Omental fat pad (tissue), 4 donors: ENCODE data around the gene KIF26B. TPM values are rescaled to one million over a fixed set of nuclear protein-coding genes. Genes with fewer than 3 reads are reported as not detected.

Experiments
- ATAC-seq: fragments of 150-250 bp; one replicate; pipeline ENCODE4 v1.9.1; 2016; ENCODE audit warnings: mild to moderate bottlenecking, moderate library complexity; ENCODE audit not compliant: low FRiP score
- DNase-seq: peaks from one replicate; pipeline ENCODE4 v3.0.0-alpha.2; 2019; ENCODE audit warnings: low spot score
- total RNA-seq, 4 donors: library from RNA; depleted of rRNA; stranded (reverse); fragments of >200 nt; gene quantifications; one replicate each; pipeline ENCODE4 v1.1.0, GENCODE V29; 2016
- TF ChIP-seq, protein P1 (sequence below), 3 donors: fragments of 450-650 bp; IDR thresholded peaks; one replicate each; pipeline ENCODE4 v1.5.1; 2016 to 2017; ENCODE audit warnings: antibody characterized with exemption in 3 of 3, mild to moderate bottlenecking in 3 of 3, moderate library complexity in 2 of 3

The KIF26B gene
- total RNA-seq, 4 donors from 2014 or later = 0.13 to 0.96 (median 0.39) TPM

DNA sequence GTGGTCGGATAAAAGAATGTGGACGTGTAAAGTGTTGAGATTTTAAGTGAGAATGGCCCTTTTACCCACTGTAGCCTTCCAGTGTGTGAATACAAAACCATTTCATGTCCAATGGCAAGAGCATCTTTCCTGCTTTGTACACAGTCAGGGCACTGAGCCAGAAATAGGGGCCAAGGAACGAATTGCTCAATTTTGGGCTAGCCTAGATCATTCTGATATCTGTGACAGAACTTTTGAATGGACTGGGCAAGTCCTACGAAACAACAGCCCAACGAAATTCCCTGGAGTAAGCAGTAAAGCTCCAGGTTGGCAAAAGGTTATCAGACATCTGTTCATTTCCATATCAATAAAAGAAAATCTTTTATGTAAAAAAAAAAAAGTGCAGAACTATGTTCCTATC, 5.5 kb downstream of the KIF26B start:
- no peak for ATAC-seq
- TF ChIP-seq, protein P1, sequence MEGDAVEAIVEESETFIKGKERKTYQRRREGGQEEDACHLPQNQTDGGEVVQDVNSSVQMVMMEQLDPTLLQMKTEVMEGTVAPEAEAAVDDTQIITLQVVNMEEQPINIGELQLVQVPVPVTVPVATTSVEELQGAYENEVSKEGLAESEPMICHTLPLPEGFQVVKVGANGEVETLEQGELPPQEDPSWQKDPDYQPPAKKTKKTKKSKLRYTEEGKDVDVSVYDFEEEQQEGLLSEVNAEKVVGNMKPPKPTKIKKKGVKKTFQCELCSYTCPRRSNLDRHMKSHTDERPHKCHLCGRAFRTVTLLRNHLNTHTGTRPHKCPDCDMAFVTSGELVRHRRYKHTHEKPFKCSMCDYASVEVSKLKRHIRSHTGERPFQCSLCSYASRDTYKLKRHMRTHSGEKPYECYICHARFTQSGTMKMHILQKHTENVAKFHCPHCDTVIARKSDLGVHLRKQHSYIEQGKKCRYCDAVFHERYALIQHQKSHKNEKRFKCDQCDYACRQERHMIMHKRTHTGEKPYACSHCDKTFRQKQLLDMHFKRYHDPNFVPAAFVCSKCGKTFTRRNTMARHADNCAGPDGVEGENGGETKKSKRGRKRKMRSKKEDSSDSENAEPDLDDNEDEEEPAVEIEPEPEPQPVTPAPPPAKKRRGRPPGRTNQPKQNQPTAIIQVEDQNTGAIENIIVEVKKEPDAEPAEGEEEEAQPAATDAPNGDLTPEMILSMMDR (IDR thresholded peaks at IDR 0.05) = no peak
- DNase-seq = no peak

DNA sequence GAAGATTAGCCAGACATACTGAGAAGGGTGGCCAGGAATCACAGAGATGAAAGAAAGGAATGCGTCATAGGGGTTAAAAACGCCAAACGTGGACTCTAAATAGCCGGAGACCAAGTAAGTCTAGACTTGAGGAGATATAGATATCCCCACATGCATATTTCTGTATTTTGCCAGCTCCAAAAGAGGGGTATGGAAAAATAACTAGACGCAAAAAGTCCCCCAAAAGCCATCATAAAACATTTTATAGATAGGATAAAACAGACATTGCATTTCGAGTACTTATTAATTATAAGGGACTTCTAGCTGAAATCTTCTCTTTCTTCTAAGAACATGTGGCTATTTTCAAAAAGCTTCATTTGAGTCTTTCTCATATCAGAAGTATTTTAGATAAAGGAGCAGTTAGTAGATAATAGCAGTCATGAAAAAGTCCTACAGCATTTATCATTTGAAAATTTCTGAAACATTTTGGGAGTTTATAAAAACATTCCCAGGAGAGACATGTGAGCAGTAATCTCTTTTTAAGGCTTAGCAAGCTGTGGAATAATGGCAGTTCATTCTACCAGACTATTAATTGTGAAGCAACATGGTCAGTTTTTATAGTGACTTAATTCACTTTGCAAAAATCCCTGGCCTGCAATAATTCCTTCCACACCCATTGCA, 6.1 kb downstream of the KIF26B start:
- TF ChIP-seq, protein P1 (IDR thresholded peaks at IDR 0.05) = no peak
- ATAC-seq (no peak), DNase-seq (no peak)

DNA sequence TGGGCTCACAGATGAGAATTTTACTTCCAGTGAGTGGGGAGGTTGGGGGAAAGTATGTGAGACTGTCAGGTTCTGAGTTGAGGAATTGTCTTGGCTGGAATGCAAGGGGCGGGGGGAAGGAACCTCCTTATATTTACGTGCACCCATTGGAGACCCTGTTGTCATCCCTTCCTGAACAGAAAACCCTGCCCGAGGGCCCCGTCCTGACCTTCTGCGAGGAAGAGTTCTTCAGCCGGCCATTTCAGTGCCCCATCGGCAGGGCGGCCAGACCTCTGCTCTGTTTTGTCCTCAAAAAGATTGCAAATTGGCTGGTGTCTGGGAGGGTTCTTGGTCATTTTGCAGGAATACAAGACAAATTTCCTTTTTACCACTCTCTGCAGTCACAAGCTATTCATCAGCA, 7.1 kb downstream of the KIF26B start:
- DNase-seq (no peak), ATAC-seq (no peak)

DNA sequence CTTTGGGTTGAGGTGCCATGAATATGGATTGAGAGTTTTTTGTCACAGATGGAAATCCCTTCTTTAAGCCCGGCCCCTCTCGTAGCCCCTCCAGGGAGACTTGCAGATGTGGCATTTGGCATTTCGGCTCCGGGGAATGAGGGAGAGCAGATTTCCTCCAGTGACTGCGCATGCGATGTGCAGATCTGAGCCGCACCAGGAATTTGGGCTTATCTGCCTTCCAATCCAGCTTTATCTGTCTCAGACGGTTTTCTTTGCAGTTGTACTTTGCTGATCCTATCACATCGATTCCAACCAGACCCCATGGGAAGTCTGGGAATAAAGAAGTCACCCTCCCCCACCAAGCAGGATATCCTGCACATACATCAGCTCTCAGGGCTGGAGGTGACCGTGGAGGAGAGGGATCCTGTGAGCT, 11.7 kb downstream of the KIF26B start:
- DNase-seq (no peak), ATAC-seq (no peak)
- TF ChIP-seq, protein P1 (IDR thresholded peaks at IDR 0.05) = no peak

More for the DNA sequence above, 7.1 kb downstream of the KIF26B start:
- TF ChIP-seq, protein P1 (IDR thresholded peaks at IDR 0.05) = no peak

DNA sequence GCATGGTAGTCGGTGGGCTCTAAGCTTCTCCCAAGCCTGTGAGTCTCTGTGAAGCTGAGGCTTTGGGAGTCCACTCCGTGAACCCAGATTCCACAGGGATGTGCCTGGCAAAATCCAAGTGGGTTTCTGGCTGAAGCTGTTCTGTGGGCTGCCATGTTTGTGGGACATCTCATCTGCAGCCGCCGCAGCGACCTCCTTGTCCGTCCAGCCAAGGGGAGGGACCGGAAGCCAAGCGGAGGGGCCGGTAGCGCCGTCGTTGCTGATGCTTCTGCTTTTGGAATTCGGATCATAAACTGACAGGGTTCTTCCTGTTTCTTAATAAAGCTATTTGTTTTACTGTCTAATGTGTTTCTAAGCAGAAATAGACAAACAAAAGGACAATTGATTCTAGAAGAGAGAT, 13.3 kb downstream of the KIF26B start:
- ATAC-seq (no peak), DNase-seq (no peak)
- TF ChIP-seq, protein P1 (IDR thresholded peaks at IDR 0.05) = no peak

DNA sequence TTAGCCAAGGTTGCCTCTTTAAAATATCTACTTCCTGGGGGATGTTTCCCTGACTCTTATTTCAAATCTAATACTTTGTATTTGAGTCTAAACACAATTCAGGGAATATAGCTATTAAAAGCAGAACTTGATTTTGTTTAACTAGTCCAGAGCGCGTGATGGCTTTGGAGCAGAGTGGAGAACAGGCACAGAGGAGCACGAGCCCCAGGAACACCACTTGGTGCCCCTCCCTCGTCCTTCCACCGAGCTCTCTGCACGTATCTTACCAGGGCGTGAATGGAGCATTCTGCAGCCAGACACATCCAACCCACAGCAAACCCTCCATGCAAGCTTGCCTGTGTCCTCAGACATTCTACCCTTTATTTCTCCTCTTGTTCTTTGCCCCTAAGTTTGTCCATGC, 14.1 kb downstream of the KIF26B start:
- TF ChIP-seq, protein P1 (IDR thresholded peaks at IDR 0.05) = no peak
- ATAC-seq = no peak
- no peak for DNase-seq

DNA sequence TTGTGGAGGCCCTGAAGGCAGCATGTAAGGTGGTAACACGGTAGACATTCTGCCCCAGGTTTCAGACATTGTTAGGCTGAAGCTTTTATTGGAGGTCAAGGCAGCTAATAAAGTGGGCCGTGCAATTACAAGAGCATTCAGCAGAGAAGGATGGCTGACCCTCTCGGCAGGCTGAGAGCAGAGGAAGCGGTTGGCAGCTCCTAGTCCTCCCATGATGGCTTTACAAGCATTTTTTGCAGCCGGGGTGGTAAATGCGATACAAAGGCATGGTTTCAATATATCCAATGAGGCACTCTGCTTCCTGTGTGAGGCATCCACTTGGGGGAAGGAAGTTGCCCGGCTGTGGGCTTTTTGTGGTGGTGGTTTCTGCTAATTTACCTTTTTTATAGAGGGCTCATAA, 14.6 kb downstream of the KIF26B start:
- DNase-seq (no peak), ATAC-seq (no peak)
- TF ChIP-seq, protein P1 (IDR thresholded peaks at IDR 0.05) = no peak
